Bronchial epithelial cell (primary cell): ENCODE data around the gene ZFAND2B. TPM values are rescaled to one million over a fixed set of nuclear protein-coding genes. Genes with fewer than 3 reads are reported as not detected.

ENCODE experiments used
- DNase-seq: peaks from one replicate; pipeline ENCODE4 v3.0.0-alpha.2; 2010; ENCODE audit warnings: low read depth
- FAIRE-seq: peaks from 2 replicates; lab custom pipeline; 2011; peaks lifted over from hg19 to GRCh38; lab: Jason Lieb, UNC
- H3K27me3 ChIP-seq: 2 replicates; pipeline ENCODE4 v1.5.1; 2011; ENCODE audit warnings: low read length; ENCODE audit not compliant: control insufficient read depth, insufficient read depth
- H3K36me3 ChIP-seq: 2 replicates; pipeline ENCODE4 v1.5.1; 2011; ENCODE audit warnings: low read length; ENCODE audit not compliant: control insufficient read depth, insufficient read depth
- H3K4me3 ChIP-seq: 2 replicates; pipeline ENCODE4 v1.5.1; 2011; ENCODE audit warnings: mild to moderate bottlenecking, low read depth, low read length, control low read depth
- CTCF ChIP-seq: IDR thresholded peaks from 2 replicates; pipeline ENCODE4 v1.5.1; 2011; ENCODE audit warnings: mild to moderate bottlenecking, moderate library complexity, low read length, control low read depth, inconsistent platforms; ENCODE audit not compliant: insufficient read depth, severe bottlenecking
- total RNA-seq: library from RNA; depleted of rRNA; stranded (reverse); fragments of >200 nt; gene quantifications from 2 replicates; pipeline ENCODE4 v1.2.1, GENCODE V29; 2014

Gene ZFAND2B
- total RNA-seq, 1 donor from 2014 or later: 59.8 TPM

GRCh38 chr2:219160186-219161017 lies 46.2 kb upstream of the ZFAND2B start, which contains the start of gene NHEJ1:
Gene NHEJ1, minus strand, starts transcription at chr2:219160815. Its CDS starts 2,453 bp downstream, at chr2:219158362.
- H3K36me3 ChIP-seq: no peaks in the 10 kb centered on the region
- no peaks in the 10 kb centered on the region for H3K27me3 ChIP-seq
- no peak for FAIRE-seq
- DNase-seq: peak; percentile 80
- peak; percentile 99 for TF ChIP-seq CTCF
- H3K4me3 ChIP-seq: peak within 1 kb of the TSS; percentile 62

- Histone ChIP-seq H3K36me3 (no peaks in the 10 kb centered on the region), H3K27me3 (no peaks in the 10 kb centered on the region), H3K4me3 (peak overlapping the region; percentile 62)
- no peak for TF ChIP-seq CTCF
- DNase-seq (no peak), FAIRE-seq (no peak)
Observed at GRCh38 chr2:219161097-219161496, 45.5 kb upstream of the ZFAND2B start.

GRCh38 chr2:219163156-219163555 lies 43.4 kb upstream of the ZFAND2B start:
- DNase-seq (no peak), FAIRE-seq (no peak)
- no peak for TF ChIP-seq CTCF
- H3K4me3 ChIP-seq: no peak overlapping the region
- no peaks in the 10 kb centered on the region for H3K27me3 ChIP-seq
- H3K36me3 ChIP-seq: no peaks in the 10 kb centered on the region

GRCh38 chr2:219165058-219165911 lies 41.3 kb upstream of the ZFAND2B start:
- Histone ChIP-seq H3K27me3 (no peaks in the 10 kb centered on the region), H3K4me3 (no peak overlapping the region), H3K36me3 (no peaks in the 10 kb centered on the region)
- DNase-seq (no peak), FAIRE-seq (no peak)
- no peak for TF ChIP-seq CTCF

GRCh38 chr2:219167997-219168396 lies 38.6 kb upstream of the ZFAND2B start:
- no peak for TF ChIP-seq CTCF
- DNase-seq: no peak
- peaks cover 2% of the 10 kb centered on the region for H3K36me3 ChIP-seq
- no peak overlapping the region for H3K4me3 ChIP-seq
- peak; percentile 81 for FAIRE-seq
- no peaks in the 10 kb centered on the region for H3K27me3 ChIP-seq
